Activated gamma-delta T cell treated with anti-CD3 and anti-CD28 coated beads, Interleukin-2, amount 50 U/mL, for 16 hours (primary cell): ENCODE data around the gene RPL35.

ENCODE experiments used
- DNase-seq: peaks from one replicate; pipeline ENCODE4 v3.0.0-alpha.2; 2020; ENCODE audit warnings: low read depth

Gene RPL35

GRCh38 chr9:124861342-124862229 lies at the start of gene RPL35, which contains the start of gene ARPC5L:
TSS of gene RPL35 (minus strand) at chr9:124861957. CDS start at chr9:124861912, 45 bp downstream.
TSS of gene ARPC5L (plus strand) at chr9:124862130. CDS start at chr9:124869291, 7,161 bp downstream.
- peak; percentile 93 for DNase-seq

GRCh38 chr9:124908098-124908497 lies 46.3 kb upstream of the RPL35 start:
- no peak for DNase-seq

GRCh38 chr9:124906966-124907365 lies 45.2 kb upstream of the RPL35 start:
- no peak for DNase-seq

- DNase-seq: no peak
Measured at GRCh38 chr9:124899845-124900244, 38.1 kb upstream of the RPL35 start.

GRCh38 chr9:124897570-124898460 lies 36.1 kb upstream of the RPL35 start:
- DNase-seq: no peak

- DNase-seq: no peak
Measured at GRCh38 chr9:124894741-124895170, 33.0 kb upstream of the RPL35 start.

GRCh38 chr9:124894035-124894740 lies 32.4 kb upstream of the RPL35 start:
- DNase-seq: no peak

GRCh38 chr9:124890179-124890578 lies 28.4 kb upstream of the RPL35 start:
- no peak for DNase-seq

- DNase-seq: no peak
Measured at GRCh38 chr9:124889006-124889405, 27.2 kb upstream of the RPL35 start.

- DNase-seq: no peak
Measured at GRCh38 chr9:124887832-124888231, 26.1 kb upstream of the RPL35 start.

- DNase-seq: no peak
Measured at GRCh38 chr9:124886866-124887492, 25.2 kb upstream of the RPL35 start.

GRCh38 chr9:124886461-124886860 lies 24.7 kb upstream of the RPL35 start:
- no peak for DNase-seq

- no peak for DNase-seq
Measured at GRCh38 chr9:124885551-124885950, 23.8 kb upstream of the RPL35 start.

- no peak for DNase-seq
Measured at GRCh38 chr9:124884376-124884775, 22.6 kb upstream of the RPL35 start.

GRCh38 chr9:124882231-124882630 lies 20.5 kb upstream of the RPL35 start:
- DNase-seq: no peak

GRCh38 chr9:124881138-124881743 lies 19.5 kb upstream of the RPL35 start:
- no peak for DNase-seq

- DNase-seq: no peak
Measured at GRCh38 chr9:124880501-124880900, 18.7 kb upstream of the RPL35 start.

- DNase-seq: no peak
Measured at GRCh38 chr9:124879226-124879625, 17.5 kb upstream of the RPL35 start.

GRCh38 chr9:124878518-124878917 lies 16.8 kb upstream of the RPL35 start:
- DNase-seq: no peak

- DNase-seq: no peak
Measured at GRCh38 chr9:124878021-124878420, 16.3 kb upstream of the RPL35 start.
